Heart left ventricle (tissue), 13 donors: ENCODE measurements around the gene ELL.

Experiments used
- CTCF ChIP-seq, 12 donors: fragments of 200-600 bp; sonication (generic) in 4 of 12; IDR thresholded peaks; one replicate each; pipeline versions ENCODE4 v1.5.0 to v1.8.0; 2018 to 2022; ENCODE audit warnings: antibody characterized with exemption in 12 of 12, mild to moderate bottlenecking in 5 of 12
- POLR2A ChIP-seq, 2 donors: fragments of 450-650 bp; IDR thresholded peaks; one replicate each; pipeline ENCODE4 v1.6.1; 2017; ENCODE audit warnings: antibody characterized with exemption in 2 of 2, mild to moderate bottlenecking in 2 of 2, moderate library complexity in 2 of 2
- donor health status: ischemic (EF 13 %, LVEDD 7.1; RV severe dilation, severe dysfunction).
- donor health status: DM: no; HTN: yes; CAD: no.
- donor health status: DM: no; HTN: no; CAD: no.
- donor health status: ischemic (EF 25% LVEDD 6.9; RV normal size, moderate dysfunction).
- donor health status: ischemic (EF 25% LVEDD 5.7; RV mildly dilated, moderate dysfunction).
- donor health status: ischemic (EF 35%, LVEDD 5.7; RV mildly dilated, moderate dysfunction).
- donor health status: nonischemic (EF 11% LVEDD 7.7; RV severe dilation, severe dysfunction).
- donor health status: DM: yes; HTN: yes; CAD: no.
- donor health status: PGD.
- donor health status: ischemic (EF 29% LVEDD 5.4; RV normal size, mild dysfunction).
- donor health status: nonischemic (EF 23%, LVEDD 6.1; RV moderate dilation, normal function).

DNA sequence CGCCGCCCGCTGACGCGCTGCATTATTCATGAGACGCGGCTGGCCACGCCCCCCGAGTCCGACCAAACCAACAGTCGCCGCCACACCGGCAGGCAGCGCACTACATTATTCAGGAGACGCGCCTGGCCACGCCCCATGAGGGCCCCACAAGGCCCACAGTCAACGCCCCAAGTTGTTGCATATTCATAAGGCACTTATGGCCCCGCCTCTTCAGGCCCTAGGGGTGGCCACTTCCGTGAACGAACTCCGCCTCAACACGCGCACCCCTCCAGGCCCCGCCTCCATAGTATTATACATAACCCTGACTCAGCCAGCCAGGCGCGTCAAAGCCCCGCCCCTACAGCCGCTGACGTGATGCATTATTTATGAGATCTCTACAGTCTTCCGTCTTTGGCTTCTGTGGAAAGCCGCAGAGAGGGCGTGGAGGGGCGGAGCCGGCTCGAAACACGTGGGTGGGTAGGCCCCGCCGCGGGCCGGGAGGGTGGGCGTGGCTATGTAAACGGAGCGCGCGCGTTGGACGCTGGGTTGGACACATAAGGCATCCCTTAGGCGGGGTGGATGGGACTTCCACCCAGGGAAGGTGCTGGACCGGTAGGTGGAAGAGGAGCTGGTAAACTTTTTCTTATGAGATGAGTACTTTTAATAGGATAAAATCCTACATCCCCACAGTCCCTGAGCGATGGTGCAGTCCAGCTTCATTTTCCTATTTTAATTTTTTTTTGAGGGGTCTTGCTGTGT lies 423 bp upstream of the ELL start:
- TF ChIP-seq CTCF (IDR thresholded peaks at IDR 0.05) (peak in 5 of 12 donors; percentile 8 to 57 (median 39)), POLR2A (IDR thresholded peaks at IDR 0.05) (peak in 1 of 2 donors; percentile 44)
